Ammon's horn (tissue), 1 donor: ENCODE results near the gene PLD5.
"Not testable (repeated sequence)": the region's sequence is repeated elsewhere in the genome, so short reads cannot be mapped to it uniquely, and the experiment has no call there.

Experiments used
- DNase-seq: peaks from one replicate; pipeline ENCODE4 v3.0.0-alpha.2; 2016; ENCODE audit warnings: low spot score

Gene PLD5

GRCh38 chr1:242146652-242147051 is 377.8 kb downstream of the PLD5 start:
- peak; percentile 27 for DNase-seq

- DNase-seq: no peak
Measured at GRCh38 chr1:242140836-242141235, 383.7 kb downstream of the PLD5 start.

DNA sequence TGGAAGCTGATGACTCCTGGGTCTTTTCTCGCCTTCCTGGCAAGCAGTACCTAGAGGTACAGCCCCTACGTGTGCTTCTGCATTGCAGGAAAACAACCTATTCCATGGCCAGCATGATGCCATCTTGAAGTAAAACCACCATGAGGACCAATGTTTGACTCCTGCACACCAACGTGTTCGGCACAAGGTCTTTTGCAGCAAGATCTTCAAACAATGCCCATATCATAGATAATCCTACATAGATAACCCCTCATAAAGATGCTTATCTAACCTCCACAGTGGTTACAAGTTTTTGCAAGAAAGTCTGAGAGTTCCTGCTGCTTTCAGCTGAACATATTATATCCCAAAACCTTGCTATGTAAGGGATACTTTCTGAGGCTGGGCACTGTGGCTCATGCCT is 384.5 kb downstream of the PLD5 start:
- DNase-seq: no peak

DNA sequence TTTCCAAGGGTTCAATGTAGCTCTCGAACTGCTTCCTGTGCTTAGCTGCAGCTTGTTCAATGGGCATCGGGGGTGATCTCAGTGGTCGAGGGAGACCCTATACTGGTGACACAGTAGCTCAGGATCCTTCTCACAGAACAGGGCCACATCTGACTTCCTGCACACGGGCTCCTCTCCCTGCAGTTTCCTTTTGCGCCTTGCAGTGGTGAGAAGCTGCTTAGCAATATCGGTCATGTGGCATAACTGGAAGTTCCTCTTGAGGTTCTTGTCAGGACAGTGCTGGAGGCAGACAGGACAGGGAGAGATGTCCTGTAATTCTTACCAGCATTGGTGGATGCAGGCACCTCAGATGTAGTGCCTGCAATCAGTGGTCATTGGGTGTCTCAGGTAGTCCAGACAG is 385.1 kb downstream of the PLD5 start:
- no peak for DNase-seq

- DNase-seq: no peak
Measured at GRCh38 chr1:242133796-242134195, 390.7 kb downstream of the PLD5 start.

DNA sequence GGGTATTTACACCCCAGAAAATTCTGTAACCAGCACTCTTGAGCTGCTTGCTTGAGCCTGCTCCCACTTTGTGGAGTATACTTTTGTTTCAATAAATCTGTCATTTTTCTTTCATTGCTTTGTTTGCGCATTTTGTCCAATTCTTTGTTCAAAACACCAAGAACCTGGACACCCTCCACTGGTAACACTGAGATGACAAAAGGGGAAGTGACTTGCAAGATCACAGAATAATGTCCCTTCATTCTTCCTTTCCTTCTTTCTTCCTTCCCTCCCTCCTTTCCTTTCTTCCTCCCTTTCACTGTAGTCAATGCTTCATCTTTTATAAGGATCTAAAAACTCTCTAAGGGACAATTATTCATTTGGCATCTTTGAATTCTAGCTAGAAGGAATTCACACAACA is 391.1 kb downstream of the PLD5 start:
- DNase-seq: no peak

- DNase-seq: no peak
Measured at GRCh38 chr1:242132121-242132817, 392.2 kb downstream of the PLD5 start.

- DNase-seq: no peak
Measured at GRCh38 chr1:242128951-242129502, 395.5 kb downstream of the PLD5 start.

DNA sequence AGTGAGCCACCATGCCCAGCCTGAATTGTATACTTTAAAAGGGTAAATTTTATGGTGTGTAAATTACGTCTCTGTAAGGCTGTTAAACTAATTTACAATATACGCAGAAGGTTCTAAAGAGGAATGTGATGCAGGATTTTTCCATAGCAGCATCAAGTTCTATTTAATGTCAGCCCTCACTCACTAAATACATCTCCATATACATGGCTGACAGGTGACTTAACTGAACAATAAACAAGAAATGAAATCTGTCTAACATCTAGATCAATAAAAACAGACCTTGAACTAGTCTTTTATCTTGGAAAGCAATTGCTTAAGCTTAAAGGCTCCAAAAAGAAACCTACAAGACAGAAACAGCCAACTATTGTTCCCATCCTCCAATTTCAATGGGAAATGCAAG is 404.1 kb downstream of the PLD5 start:
- DNase-seq: no peak

DNA sequence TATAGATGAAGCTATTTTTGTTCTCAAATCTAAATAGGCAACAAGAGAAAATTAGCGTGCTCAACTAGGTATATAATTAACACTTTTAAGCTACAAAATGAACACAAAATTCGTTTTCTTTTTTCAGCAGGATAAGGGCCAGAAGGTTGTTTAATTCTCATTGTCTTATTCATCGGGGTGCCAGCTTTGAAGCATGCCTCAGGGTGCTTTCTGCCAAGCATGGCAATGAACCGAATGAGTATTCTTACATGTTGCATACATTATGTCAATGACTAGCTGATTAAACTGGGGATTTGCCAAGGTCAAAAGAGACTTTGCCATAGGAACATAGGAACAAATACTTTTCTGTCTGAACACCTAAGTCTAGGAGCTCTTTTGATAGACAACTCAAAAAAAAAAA is 423.6 kb downstream of the PLD5 start:
- DNase-seq: no peak

DNA sequence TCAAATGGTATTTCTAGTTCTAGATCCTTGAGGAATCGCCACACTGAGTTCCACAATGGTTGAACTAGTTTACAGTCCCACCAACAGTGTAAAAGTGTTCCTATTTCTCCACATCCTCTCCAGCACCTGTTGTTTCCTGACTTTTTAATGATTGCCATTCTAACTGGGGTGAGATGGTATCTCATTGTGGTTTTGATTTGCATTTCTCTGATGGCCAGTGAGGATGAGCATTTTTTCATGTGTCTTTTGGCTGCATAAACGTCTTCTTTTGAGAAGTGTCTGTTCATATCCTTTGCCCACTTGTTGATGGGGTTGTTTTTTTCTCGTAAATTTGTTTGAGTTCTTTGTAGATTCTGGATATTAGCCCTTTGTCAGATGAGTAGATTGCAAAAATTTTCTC is 427.2 kb downstream of the PLD5 start:
- DNase-seq: not testable (repeated sequence)

DNA sequence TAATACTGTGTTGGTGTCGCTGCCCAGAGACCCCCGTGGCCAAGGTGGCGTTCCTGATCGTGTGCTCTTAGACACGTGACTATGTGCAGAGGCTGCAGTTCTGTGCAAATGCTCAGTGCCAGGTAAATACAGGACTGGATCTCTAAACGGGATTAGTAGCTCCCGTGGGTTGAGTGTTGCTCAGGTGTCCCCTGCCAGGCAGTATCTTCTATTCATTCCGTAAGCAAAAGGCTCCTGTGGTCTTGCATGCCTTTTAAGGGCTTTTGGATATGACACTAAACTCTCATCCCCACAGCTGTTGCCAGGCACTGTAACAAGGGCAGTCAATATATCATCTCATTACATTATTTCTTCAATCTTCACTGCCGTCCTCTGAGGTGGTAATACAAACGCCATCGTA is 431.4 kb downstream of the PLD5 start:
- no peak for DNase-seq

- peak; percentile 46 for DNase-seq
Measured at GRCh38 chr1:242089911-242090310, 434.6 kb downstream of the PLD5 start.

GRCh38 chr1:242088875-242089274 is 435.6 kb downstream of the PLD5 start:
- no peak for DNase-seq

- DNase-seq: no peak
Measured at GRCh38 chr1:242086706-242087105, 437.8 kb downstream of the PLD5 start.

- DNase-seq: no peak
Measured at GRCh38 chr1:242086093-242086492, 438.4 kb downstream of the PLD5 start.

DNA sequence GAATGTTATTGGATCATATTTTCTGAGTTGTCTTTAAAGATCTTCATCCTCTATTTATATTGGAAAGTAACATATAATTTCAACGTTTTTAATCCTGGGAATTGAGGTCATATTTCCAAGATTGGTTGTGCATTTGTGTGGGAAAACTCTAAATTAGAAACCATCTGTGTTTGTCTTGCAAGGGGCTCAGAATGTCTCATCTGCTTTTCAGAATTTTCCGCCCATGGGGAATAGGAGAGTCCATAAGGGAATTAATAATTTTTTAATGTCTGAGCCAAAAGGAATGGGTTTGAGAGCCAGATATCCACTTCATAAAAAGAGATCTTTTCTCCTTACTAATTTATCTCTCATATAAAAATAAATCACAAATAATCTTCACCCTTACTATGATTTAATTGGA is 440.8 kb downstream of the PLD5 start:
- DNase-seq: no peak

DNA sequence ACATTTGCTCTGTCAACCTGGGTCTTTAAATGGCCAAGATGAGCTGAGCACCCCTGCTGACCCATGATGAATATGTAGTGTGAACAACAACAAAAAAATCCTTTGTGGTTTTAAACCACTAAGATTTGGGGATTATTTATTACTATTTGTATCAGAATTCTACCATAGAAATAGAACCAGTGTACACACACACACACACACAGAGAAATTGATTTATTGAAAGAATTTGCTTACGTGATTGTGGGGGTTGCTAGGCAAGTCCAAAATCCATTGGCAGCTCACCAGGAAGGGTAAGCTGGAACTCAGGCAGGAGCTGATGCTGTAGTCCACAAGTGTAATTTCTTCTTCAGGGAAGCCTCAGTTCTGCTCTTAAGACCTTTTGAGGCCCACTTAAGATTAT is 443.1 kb downstream of the PLD5 start:
- DNase-seq: no peak

GRCh38 chr1:242065813-242066212 is 458.7 kb downstream of the PLD5 start:
- no peak for DNase-seq

GRCh38 chr1:242062271-242062670 is 462.2 kb downstream of the PLD5 start:
- no peak for DNase-seq

- DNase-seq: no peak
Measured at GRCh38 chr1:242059976-242060375, 464.5 kb downstream of the PLD5 start.

GRCh38 chr1:242058582-242058981 is 465.9 kb downstream of the PLD5 start:
- not testable (repeated sequence) for DNase-seq

DNA sequence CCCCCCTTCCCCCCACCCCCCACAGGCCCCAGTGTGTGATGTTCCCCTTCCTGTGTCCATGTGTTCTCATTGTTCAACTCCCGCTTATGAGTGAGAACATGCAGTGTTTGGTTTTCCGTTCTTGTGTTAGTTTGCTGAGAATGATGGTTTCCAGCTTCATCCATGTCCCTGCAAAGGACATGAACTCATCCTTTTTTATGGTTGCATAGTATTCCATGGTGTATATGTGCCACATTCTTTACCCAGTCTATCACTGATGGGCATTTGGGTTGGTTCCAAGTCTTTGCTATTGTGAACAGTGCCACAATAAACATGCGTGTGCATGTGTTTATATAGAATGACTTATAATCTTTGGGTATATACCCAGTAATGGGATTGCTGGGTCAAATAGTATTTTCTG is 466.3 kb downstream of the PLD5 start:
- not testable (repeated sequence) for DNase-seq

GRCh38 chr1:242057745-242058115 is 466.8 kb downstream of the PLD5 start:
- DNase-seq: no peak
